H9 (cell line): Measurements from ENCODE around the gene ATP11C. TPM values are rescaled to one million over a fixed set of nuclear protein-coding genes. Genes with fewer than 3 reads are reported as not detected.

Experiments used
- DNase-seq: peaks from one replicate; pipeline ENCODE4 v3.0.0-alpha.2; 2017
- H2AFZ ChIP-seq: one replicate; pipeline ENCODE4 v1.6.1; 2013; ENCODE audit warnings: mild to moderate bottlenecking, low read length, control low read depth, moderate library complexity
- H2AK5ac ChIP-seq: 2 replicates; pipeline ENCODE4 v1.6.1; 2013; ENCODE audit warnings: low read length, control low read depth, mixed read lengths; ENCODE audit not compliant: insufficient read length
- H2BK120ac ChIP-seq: one replicate; pipeline ENCODE4 v1.6.1; 2013; ENCODE audit warnings: low read depth, mild to moderate bottlenecking, low read length, control low read depth, inconsistent platforms; ENCODE audit not compliant: poor library complexity, severe bottlenecking
- H2BK12ac ChIP-seq: 2 replicates; pipeline ENCODE4 v1.6.1; 2013; ENCODE audit warnings: low read length, control low read depth, mixed read lengths, low read depth; ENCODE audit not compliant: insufficient read length
- H2BK15ac ChIP-seq: 2 replicates; pipeline ENCODE4 v1.6.1; 2013; ENCODE audit warnings: low read depth, low read length, control low read depth
- H2BK20ac ChIP-seq: one replicate; pipeline ENCODE4 v1.6.1; 2013; ENCODE audit warnings: low read depth, mild to moderate bottlenecking, low read length, control low read depth, inconsistent platforms; ENCODE audit not compliant: poor library complexity, severe bottlenecking
- H2BK5ac ChIP-seq: 2 replicates; pipeline ENCODE4 v1.6.1; 2013; ENCODE audit warnings: low read length, control low read depth, mixed read lengths; ENCODE audit not compliant: insufficient read length
- H3K14ac ChIP-seq: 2 replicates; pipeline ENCODE4 v1.6.1; 2013; ENCODE audit warnings: low read length, control low read depth; ENCODE audit not compliant: insufficient read depth
- H3K18ac ChIP-seq: 2 replicates; pipeline ENCODE4 v1.6.1; 2013; ENCODE audit warnings: low read depth, mild to moderate bottlenecking, mixed read lengths, low read length, control low read depth; ENCODE audit not compliant: insufficient read length
- H3K23ac ChIP-seq: 2 replicates; pipeline ENCODE4 v1.6.1; 2013; ENCODE audit warnings: low read length, control low read depth, mixed read lengths, low read depth; ENCODE audit not compliant: insufficient read length
- H3K23me2 ChIP-seq: 2 replicates; pipeline ENCODE4 v1.6.1; 2013; ENCODE audit warnings: low read depth, mild to moderate bottlenecking, mixed read lengths, low read length, control low read depth; ENCODE audit not compliant: insufficient read length, poor library complexity, severe bottlenecking
- H3K27ac ChIP-seq: 2 replicates; pipeline ENCODE4 v1.5.1; 2013; ENCODE audit warnings: low read length, control low read depth, mixed read lengths, low read depth; ENCODE audit not compliant: insufficient read length
- H3K27me3 ChIP-seq: 2 replicates; pipeline ENCODE4 v1.6.1; 2013; ENCODE audit warnings: low read length, control low read depth, inconsistent platforms; ENCODE audit not compliant: insufficient read depth
- H3K4ac ChIP-seq: 2 replicates; pipeline ENCODE4 v1.6.1; 2013; ENCODE audit warnings: low read depth, mild to moderate bottlenecking, control low read depth, inconsistent platforms, low read length, moderate library complexity
- H3K4me1 ChIP-seq: 2 replicates; pipeline ENCODE4 v1.6.1; 2013; ENCODE audit warnings: low read length, control low read depth, inconsistent platforms; ENCODE audit not compliant: insufficient read depth
- H3K4me2 ChIP-seq: 2 replicates; pipeline ENCODE4 v1.6.1; 2013; ENCODE audit warnings: low read length, control low read depth, mixed read lengths; ENCODE audit not compliant: insufficient read length, insufficient read depth
- H3K56ac ChIP-seq: 2 replicates; pipeline ENCODE4 v1.6.1; 2013; ENCODE audit warnings: low read depth, mild to moderate bottlenecking, mixed read lengths, low read length, control low read depth; ENCODE audit not compliant: insufficient read length
- H3K79me1 ChIP-seq: 2 replicates; pipeline ENCODE4 v1.6.1; 2013; ENCODE audit warnings: low read depth, mild to moderate bottlenecking, moderate library complexity, low read length, control low read depth, inconsistent platforms; ENCODE audit not compliant: insufficient read depth, poor library complexity, severe bottlenecking
- H3K79me2 ChIP-seq: 2 replicates; pipeline ENCODE4 v1.6.1; 2013; ENCODE audit warnings: low read length, control low read depth, inconsistent platforms; ENCODE audit not compliant: insufficient read depth
- H3K9ac ChIP-seq: 2 replicates; pipeline ENCODE4 v1.6.1; 2013; ENCODE audit warnings: low read length, control low read depth, mixed read lengths; ENCODE audit not compliant: insufficient read length; ENCODE audit errors: extremely low read depth
- H3K9me3 ChIP-seq: one replicate; pipeline ENCODE4 v1.6.1; 2013; ENCODE audit warnings: low read depth, low read length, inconsistent platforms; ENCODE audit not compliant: control insufficient read depth
- H3T11ph ChIP-seq: one replicate; pipeline ENCODE4 v1.6.1; 2013; ENCODE audit warnings: mild to moderate bottlenecking, low read length, control low read depth, inconsistent platforms
- H4K20me1 ChIP-seq: one replicate; pipeline ENCODE4 v1.6.1; 2013; ENCODE audit not compliant: control insufficient read depth, insufficient read length, insufficient read depth
- H4K5ac ChIP-seq: 2 replicates; pipeline ENCODE4 v1.6.1; 2013; ENCODE audit warnings: low read depth, mild to moderate bottlenecking, mixed read lengths, low read length, control low read depth; ENCODE audit not compliant: insufficient read length
- H4K8ac ChIP-seq: replicated peaks from 2 replicates; pipeline ENCODE4 v1.6.1; 2013; ENCODE audit warnings: low read length, control low read depth, mixed read lengths, low read depth; ENCODE audit not compliant: insufficient read length
- H4K91ac ChIP-seq: 2 replicates; pipeline ENCODE4 v1.6.1; 2013; ENCODE audit warnings: low read depth, mild to moderate bottlenecking, moderate library complexity, mixed read lengths, low read length, control low read depth; ENCODE audit not compliant: insufficient read length
- H3K27ac Mint-ChIP-seq, 3 experiments: 2 replicates in 2 of 3; 3 replicates in 1 of 3; pipeline ENCODE4 v1.8.0; 2020 to 2021; ENCODE audit warnings: mixed read lengths in 3 of 3, mild to moderate bottlenecking in 1 of 3, moderate library complexity in 1 of 3
- H3K27me3 Mint-ChIP-seq: 2 replicates; pipeline ENCODE4 v1.8.0; 2021; ENCODE audit warnings: low read depth, mild to moderate bottlenecking, moderate library complexity, mixed read lengths
- H3K36me3 Mint-ChIP-seq, 3 experiments: 2 replicates in 2 of 3; 3 replicates in 1 of 3; pipeline ENCODE4 v1.8.0; 2020 to 2021; ENCODE audit warnings: low read depth in 3 of 3, mixed read lengths in 3 of 3; ENCODE audit not compliant: insufficient read depth in 1 of 3
- H3K4me1 Mint-ChIP-seq, 2 experiments: 2 replicates each; pipeline ENCODE4 v1.8.0; 2020; ENCODE audit warnings: mixed read lengths in 2 of 2
- H3K4me3 Mint-ChIP-seq, 2 experiments: 2 replicates in 1 of 2; 3 replicates in 1 of 2; pipeline ENCODE4 v1.8.0; 2020 to 2021; ENCODE audit warnings: mild to moderate bottlenecking in 2 of 2, mixed read lengths in 2 of 2, moderate library complexity in 1 of 2
- H3K9me3 Mint-ChIP-seq, 2 experiments: 2 replicates in 1 of 2; 3 replicates in 1 of 2; pipeline ENCODE4 v1.8.0; 2020; ENCODE audit warnings: mild to moderate bottlenecking in 2 of 2, mixed read lengths in 2 of 2, moderate library complexity in 1 of 2
- WGBS: extraction: QIAGEN DNeasy Blood & Tissue Kit; methylation state at CpG from one replicate; pipeline ENCODE4 v1.1.7; 2013; ENCODE audit warnings: missing lambda C conversion rate, low lambda C conversion rate, mixed read lengths; ENCODE audit not compliant: insufficient read length; ENCODE audit errors: extremely low coverage; 5-methylcytosine and 5-hydroxymethylcytosine counted together
- total RNA-seq: library from RNA; stranded (reverse); gene quantifications from 2 replicates; pipeline ENCODE4 v1.2.1, GENCODE V29; 2021
- TF ChIP-seq, protein P1 (sequence below): fragments of 200-600 bp; sonication (generic); conservative IDR thresholded peaks from 3 replicates; pipeline ENCODE4 v1.8.0; 2021; ENCODE audit warnings: antibody characterized with exemption, mild to moderate bottlenecking

The ATP11C gene
- total RNA-seq, 1 experiment from 2014 or later, result 28.4 TPM

DNA sequence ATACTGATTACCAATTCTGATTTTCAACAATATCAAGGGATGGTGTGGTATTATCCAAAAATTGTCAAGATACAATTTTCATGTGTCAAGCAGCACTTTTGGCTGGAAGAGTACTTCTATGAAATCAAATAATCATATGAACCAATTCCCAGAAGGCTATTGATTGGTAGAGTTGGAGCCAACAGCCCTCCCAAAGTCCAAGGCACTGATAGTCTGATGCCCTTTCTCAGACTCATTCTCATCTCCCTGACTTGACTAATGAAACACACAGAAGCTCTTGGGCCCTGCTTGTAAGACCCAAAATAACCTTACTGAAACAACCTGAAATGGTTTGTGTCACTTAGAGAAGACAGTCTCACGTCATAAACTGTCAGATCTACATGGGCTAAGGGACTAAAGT lies 48.9 kb downstream of the ATP11C start:
- Mint-ChIP-seq H3K4me3 (no peak overlapping the region), H3K9me3 (peaks cover 2 to 37% of the 10 kb centered on the region in 2 experiments; a peak in 4 of 5 replicates), H3K36me3 (peaks cover 0 to 10% (median 4%) of the 10 kb centered on the region in 3 experiments; a peak in 5 of 7 replicates), H3K27me3 (no peaks in the 10 kb centered on the region), H3K27ac (no peak overlapping the region), H3K4me1 (peaks cover 9 to 19% of the 10 kb centered on the region in 2 experiments)
- Histone ChIP-seq H2BK20ac (no peak overlapping the region), H3K4me1 (peaks cover 3% of the 10 kb centered on the region; the same call in 1 of the 2 replicates), H3K18ac (no peak overlapping the region), H3K9ac (no peak overlapping the region), H3T11ph (no peak overlapping the region), H4K91ac (no peak overlapping the region), H3K56ac (no peak overlapping the region), H2BK120ac (no peak overlapping the region), H3K27me3 (no peaks in the 10 kb centered on the region), H2BK12ac (no peak overlapping the region), H3K79me2 (peaks cover 13% of the 10 kb centered on the region; the same call in 1 of the 2 replicates), H2AFZ (no peak overlapping the region), H2AK5ac (no peak overlapping the region), H2BK5ac (no peak overlapping the region), H3K4ac (no peak overlapping the region), H3K79me1 (peaks cover 5% of the 10 kb centered on the region), H3K14ac (no peak overlapping the region), H4K8ac (no peak overlapping the region), H3K27ac (no peak overlapping the region), H4K20me1 (no peaks in the 10 kb centered on the region), H3K9me3 (no peaks in the 10 kb centered on the region), H3K23me2 (no peaks in the 10 kb centered on the region), H3K23ac (no peak overlapping the region), H2BK15ac (no peak overlapping the region), H3K4me2 (no peak overlapping the region), H4K5ac (no peak overlapping the region)
- TF ChIP-seq, protein P1, sequence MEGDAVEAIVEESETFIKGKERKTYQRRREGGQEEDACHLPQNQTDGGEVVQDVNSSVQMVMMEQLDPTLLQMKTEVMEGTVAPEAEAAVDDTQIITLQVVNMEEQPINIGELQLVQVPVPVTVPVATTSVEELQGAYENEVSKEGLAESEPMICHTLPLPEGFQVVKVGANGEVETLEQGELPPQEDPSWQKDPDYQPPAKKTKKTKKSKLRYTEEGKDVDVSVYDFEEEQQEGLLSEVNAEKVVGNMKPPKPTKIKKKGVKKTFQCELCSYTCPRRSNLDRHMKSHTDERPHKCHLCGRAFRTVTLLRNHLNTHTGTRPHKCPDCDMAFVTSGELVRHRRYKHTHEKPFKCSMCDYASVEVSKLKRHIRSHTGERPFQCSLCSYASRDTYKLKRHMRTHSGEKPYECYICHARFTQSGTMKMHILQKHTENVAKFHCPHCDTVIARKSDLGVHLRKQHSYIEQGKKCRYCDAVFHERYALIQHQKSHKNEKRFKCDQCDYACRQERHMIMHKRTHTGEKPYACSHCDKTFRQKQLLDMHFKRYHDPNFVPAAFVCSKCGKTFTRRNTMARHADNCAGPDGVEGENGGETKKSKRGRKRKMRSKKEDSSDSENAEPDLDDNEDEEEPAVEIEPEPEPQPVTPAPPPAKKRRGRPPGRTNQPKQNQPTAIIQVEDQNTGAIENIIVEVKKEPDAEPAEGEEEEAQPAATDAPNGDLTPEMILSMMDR, result no peak
- DNase-seq, result no peak
- WGBS, result no CpG with 5 or more reads among the region's 1 CpG
